Right lobe of liver (tissue), 6 donors: Measurements from ENCODE around the gene KRTDAP. TPM values are rescaled to one million over a fixed set of nuclear protein-coding genes. Genes with fewer than 3 reads are reported as not detected.

Source experiments
- ATAC-seq, 4 donors: fragments of 200-7000 bp; cut with Tn5 transposase; one replicate each; pipeline ENCODE4 v1.9.1; 2020; ENCODE audit warnings: mild to moderate bottlenecking in 4 of 4, moderate library complexity in 4 of 4
- DNase-seq, 3 donors: peaks; one replicate each; pipeline ENCODE4 v3.0.0-alpha.2; 2020
- H3K27ac ChIP-seq, 3 donors: fragments of 200-600 bp; one replicate each; pipeline ENCODE4 v1.8.0; 2022
- H3K27me3 ChIP-seq, 2 donors: fragments of 200-600 bp; one replicate each; pipeline ENCODE4 v1.8.0; 2022
- H3K36me3 ChIP-seq, 4 donors: fragments of 200-600 bp; sonication (generic) in 1 of 4; one replicate each; pipeline versions ENCODE4 v1.5.1 to v1.8.0; 2017 to 2022; ENCODE audit warnings: control low read depth in 1 of 4
- H3K4me1 ChIP-seq, 4 donors: fragments of 200-600 bp; sonication (generic) in 1 of 4; one replicate each; pipeline versions ENCODE4 v1.5.1 to v1.8.0; 2017 to 2022; ENCODE audit warnings: control low read depth in 1 of 4
- H3K4me3 ChIP-seq, 3 donors: fragments of 200-600 bp; one replicate each; pipeline ENCODE4 v1.8.0; 2022
- H3K9me3 ChIP-seq, 4 donors: fragments of 200-600 bp; sonication (generic) in 1 of 4; one replicate each; pipeline versions ENCODE4 v1.5.1 to v1.8.0; 2017 to 2022; ENCODE audit warnings: control low read depth in 1 of 4
- POLR2A ChIP-seq: fragments of 450-650 bp; IDR thresholded peaks from one replicate; pipeline ENCODE4 v1.6.1; 2017; ENCODE audit warnings: antibody characterized with exemption, mild to moderate bottlenecking
- WGBS: methylation state at CpG from one replicate; pipeline ENCODE4 v1.1.6; 2018; ENCODE audit warnings: low coverage, low lambda C conversion rate; ENCODE audit not compliant: insufficient coverage; ENCODE audit errors: missing lambda C conversion rate; 5-methylcytosine and 5-hydroxymethylcytosine counted together
- intact Hi-C, 2 donors: fragments of 100-400 bp; cut with DNase I; formaldehyde crosslinking; loops; one replicate each; pipeline versions ENCODE4 v1.11.2 to v1.14.1; 2022
- total RNA-seq, 6 experiments: library from RNA; depleted of rRNA in 2 of 6; stranded (reverse); fragments of >200 nt in 2 of 6; fragmentation: NEBNext Ultra II Directional in 3 of 6; extraction: Animal tissue kit (Norgen Biotek cat#: 25700) in 3 of 6; gene quantifications; one replicate each; pipeline versions ENCODE4 v1.1.0 to v1.2.4, GENCODE V29; 2016 to 2023
- TF ChIP-seq, protein P1 (sequence below), 4 donors: fragments of 200-600 bp in 3 of 4; fragments of 450-650 bp in 1 of 4; IDR thresholded peaks; one replicate each; pipeline versions ENCODE4 v1.5.1 to v1.8.0; 2016 to 2022; ENCODE audit warnings: antibody characterized with exemption in 4 of 4, mild to moderate bottlenecking in 2 of 4
- donor health status: DM: no; HTN: yes; CAD: no.
- donor health status: DM: no; HTN: no; CAD: no.
- donor health status: DM: no; HTN: no; CAD: no.
- donor health status: DM: no; HTN: yes; CAD: no.
- donor health status: DM: no; HTN: yes; CAD: no.

Gene KRTDAP
- total RNA-seq, 6 experiments from 2014 or later: not detected

DNA sequence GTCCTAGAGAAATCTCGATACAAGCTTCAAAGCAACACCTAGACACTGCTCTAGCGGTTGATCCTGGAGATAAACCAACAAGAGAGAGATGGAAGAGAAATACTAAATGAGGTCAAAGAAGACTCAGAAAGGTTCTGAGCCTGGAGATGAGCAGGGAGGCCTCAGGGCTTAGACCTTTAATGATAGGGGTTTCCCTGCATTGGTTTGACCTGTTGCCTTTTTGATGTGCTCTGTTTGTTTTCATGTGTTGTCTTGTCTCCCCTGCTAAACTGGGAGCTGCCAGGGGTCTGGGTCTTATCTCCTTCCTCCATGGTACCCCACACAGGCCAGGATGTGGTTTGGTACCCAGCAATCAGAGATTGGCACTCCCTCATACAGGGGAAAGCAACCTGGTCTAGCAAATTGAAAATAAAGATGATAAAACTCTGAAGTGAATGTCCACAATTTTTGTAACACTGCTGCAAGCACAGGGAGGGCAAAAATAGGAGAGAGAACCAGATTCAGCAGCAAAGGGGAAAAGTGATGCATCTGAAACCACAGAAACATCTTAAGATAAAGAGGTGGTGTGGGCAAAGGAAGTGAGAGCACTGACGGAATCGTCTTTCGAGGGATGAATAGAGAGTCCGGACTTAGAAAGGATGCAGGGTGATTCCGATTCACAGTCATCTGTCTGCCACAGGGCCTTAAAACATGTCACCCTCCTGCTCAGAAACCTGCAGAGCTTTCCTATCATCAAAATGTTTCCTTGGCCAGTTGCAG is 38.7 kb downstream of the KRTDAP start:
- Histone ChIP-seq H3K4me3 (no peak overlapping the region), H3K4me1 (peaks cover 0 to 8% (median 0%) of the 10 kb centered on the region in 4 donors), H3K27ac (no peak overlapping the region), H3K36me3 (no peaks in the 10 kb centered on the region), H3K9me3 (no peaks in the 10 kb centered on the region), H3K27me3 (no peaks in the 10 kb centered on the region)
- no peak for ATAC-seq
- TF ChIP-seq POLR2A: no peak
- no peak for DNase-seq
- intact Hi-C loops: no loop called here
- 62% methylated on average over 5 of the region's 7 CpGs for WGBS

DNA sequence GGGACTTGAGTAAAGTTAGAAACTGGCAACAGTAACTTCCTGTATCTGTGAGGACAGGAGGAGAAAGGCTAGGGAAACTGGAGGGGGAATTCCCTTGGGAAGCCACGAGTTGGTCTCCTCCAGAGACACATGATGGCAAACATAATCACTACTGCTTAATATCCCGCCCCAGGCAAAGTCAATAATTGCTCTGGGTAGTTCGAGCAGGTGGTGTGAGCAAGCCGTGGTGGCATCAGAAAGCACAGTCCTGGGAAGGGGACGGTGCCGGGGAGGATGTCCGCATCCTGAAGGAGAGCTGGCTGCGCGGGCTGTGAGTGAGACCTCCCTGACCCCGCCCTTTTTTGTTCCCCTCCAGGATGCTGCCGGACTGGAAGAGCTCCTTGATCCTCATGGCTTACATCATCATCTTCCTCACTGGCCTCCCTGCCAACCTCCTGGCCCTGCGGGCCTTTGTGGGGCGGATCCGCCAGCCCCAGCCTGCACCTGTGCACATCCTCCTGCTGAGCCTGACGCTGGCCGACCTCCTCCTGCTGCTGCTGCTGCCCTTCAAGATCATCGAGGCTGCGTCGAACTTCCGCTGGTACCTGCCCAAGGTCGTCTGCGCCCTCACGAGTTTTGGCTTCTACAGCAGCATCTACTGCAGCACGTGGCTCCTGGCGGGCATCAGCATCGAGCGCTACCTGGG is 40.8 kb downstream of the KRTDAP start:
- Histone ChIP-seq H3K9me3 (no peaks in the 10 kb centered on the region), H3K4me3 (no peak overlapping the region), H3K4me1 (peaks cover 0 to 3% (median 0%) of the 10 kb centered on the region in 4 donors), H3K36me3 (no peaks in the 10 kb centered on the region), H3K27me3 (no peaks in the 10 kb centered on the region), H3K27ac (peak overlapping the region in 1 of 3 donors; percentile 5)
- peak; percentile 23 to 49 (median 26) for ATAC-seq
- TF ChIP-seq, protein P1, sequence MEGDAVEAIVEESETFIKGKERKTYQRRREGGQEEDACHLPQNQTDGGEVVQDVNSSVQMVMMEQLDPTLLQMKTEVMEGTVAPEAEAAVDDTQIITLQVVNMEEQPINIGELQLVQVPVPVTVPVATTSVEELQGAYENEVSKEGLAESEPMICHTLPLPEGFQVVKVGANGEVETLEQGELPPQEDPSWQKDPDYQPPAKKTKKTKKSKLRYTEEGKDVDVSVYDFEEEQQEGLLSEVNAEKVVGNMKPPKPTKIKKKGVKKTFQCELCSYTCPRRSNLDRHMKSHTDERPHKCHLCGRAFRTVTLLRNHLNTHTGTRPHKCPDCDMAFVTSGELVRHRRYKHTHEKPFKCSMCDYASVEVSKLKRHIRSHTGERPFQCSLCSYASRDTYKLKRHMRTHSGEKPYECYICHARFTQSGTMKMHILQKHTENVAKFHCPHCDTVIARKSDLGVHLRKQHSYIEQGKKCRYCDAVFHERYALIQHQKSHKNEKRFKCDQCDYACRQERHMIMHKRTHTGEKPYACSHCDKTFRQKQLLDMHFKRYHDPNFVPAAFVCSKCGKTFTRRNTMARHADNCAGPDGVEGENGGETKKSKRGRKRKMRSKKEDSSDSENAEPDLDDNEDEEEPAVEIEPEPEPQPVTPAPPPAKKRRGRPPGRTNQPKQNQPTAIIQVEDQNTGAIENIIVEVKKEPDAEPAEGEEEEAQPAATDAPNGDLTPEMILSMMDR (IDR thresholded peaks at IDR 0.05): no peak
- TF ChIP-seq POLR2A: no peak
- intact Hi-C loops: no loop called here
- 45% methylated on average over 7 of the region's 27 CpGs for WGBS
- peak in 2 of 3 donors; percentile 32 to 53 for DNase-seq

DNA sequence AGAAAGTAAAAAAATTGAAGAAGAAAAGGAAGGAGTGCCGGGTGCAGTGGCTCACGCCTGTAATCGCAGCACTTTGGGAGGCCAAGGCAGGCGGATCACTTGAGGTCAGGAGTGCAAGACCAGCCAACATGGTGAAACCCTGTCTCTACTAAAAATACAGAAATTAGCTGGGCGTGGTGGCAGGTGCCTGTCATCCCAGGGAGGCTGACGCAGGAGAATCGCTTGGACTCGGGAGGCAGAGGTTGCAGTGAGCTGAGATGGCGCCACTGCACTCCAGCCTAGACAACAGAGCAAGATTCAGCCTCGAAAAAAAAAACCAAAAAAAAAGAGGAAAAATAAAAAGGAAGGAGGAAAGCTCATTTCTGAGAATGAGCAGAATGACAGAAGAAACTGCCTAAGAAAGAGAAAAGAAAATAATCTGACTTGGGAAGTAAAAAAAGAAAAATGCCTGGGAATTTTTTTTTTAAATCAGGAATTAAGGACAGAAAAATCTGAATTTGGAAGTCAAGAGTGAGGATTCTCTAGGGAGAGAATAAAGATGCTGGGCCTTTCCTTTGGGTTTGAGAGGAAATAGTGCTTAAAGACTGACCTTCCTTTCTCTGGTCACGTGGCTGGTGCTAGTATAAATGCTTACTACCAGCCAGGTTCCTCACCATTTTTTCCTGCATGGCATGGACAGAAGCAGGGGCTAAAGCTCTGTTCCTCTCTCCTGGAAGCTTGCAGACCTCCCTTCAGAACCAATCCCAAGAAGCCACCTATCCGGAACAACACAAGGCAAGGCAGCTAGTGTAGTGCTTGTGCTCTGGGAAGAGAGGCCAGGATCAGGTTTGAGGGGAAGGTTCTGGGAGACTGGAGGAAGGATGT is 42.4 kb downstream of the KRTDAP start, which contains the start of gene FFAR2:
Gene FFAR2, plus strand, starts transcription at position 652 of the 864 bp plus-strand sequence. CDS start 1,458 bp downstream, outside the sequence.
- peak in 1 of 4 donors; percentile 8 for ATAC-seq
- no peaks in the 10 kb centered on the region for H3K27me3 ChIP-seq
- peak in 1 of 3 donors; percentile 26 for DNase-seq
- WGBS: 79% methylated on average over 11 of the region's 12 CpGs
- no peak within 1 kb of the TSS for H3K27ac ChIP-seq
- intact Hi-C loops: no loop called here
- H3K4me1 ChIP-seq: no peaks in the 10 kb centered on the region
- no peaks in the 10 kb centered on the region for H3K9me3 ChIP-seq
- H3K36me3 ChIP-seq: no peaks in the 10 kb centered on the region
- TF ChIP-seq, protein P1 (IDR thresholded peaks at IDR 0.05): no peak
- no peak for TF ChIP-seq POLR2A
- no peak within 1 kb of the TSS for H3K4me3 ChIP-seq

DNA sequence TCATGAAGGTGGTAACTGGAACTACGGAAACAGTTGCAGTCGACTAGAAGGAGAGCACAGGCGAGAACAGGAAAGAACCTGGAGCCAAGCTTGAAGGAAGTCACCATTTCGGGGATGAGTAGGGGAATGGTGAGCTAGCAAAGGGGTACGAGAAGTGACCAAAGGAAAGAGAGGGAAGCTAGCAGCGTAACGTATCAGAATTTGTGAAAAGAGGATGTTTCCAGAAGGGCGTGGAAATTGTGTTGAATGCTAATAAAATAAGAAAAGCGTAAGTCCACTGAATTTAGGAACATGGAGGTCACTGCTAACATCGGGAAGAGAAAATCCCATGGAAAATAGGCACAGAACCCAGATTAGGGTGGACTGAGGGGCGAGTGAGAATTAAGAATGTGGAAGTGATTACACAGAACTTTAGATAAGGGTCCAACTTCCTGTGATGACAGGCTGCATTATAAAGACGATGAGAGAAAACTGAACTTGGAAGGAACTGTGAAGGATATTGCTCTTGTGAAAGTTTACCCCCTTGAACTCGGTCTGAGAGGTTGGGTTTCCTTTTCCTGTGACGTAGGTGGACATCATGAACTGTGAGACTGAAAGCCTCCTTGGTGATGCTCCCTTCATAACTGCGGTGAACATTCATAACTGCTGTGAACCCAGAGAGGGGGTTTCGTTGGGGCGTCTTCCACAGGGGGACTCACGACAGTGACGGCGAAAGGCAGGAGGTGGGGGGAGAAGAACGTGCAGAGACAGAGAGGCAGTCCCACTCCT is 44.3 kb downstream of the KRTDAP start:
- Histone ChIP-seq H3K27me3 (no peaks in the 10 kb centered on the region), H3K4me3 (no peak overlapping the region), H3K27ac (no peak overlapping the region), H3K4me1 (no peaks in the 10 kb centered on the region), H3K9me3 (no peaks in the 10 kb centered on the region), H3K36me3 (no peaks in the 10 kb centered on the region)
- intact Hi-C loops: no loop called here
- DNase-seq (peak in 1 of 3 donors; percentile 25), ATAC-seq (peak; percentile 44 to 65 (median 60))
- 57% methylated on average over 19 of the region's 21 CpGs for WGBS
- TF ChIP-seq POLR2A: no peak
- TF ChIP-seq, protein P1 (IDR thresholded peaks at IDR 0.05): no peak
